Tracheal epithelial cell (primary cell): ENCODE measurements around the gene SERPINC1. TPM values are rescaled to one million over a fixed set of nuclear protein-coding genes. Genes with fewer than 3 reads are reported as not detected.

Experiments
- total RNA-seq: library from RNA; depleted of rRNA; stranded (reverse); fragments of >200 nt; gene quantifications from 2 replicates; pipeline ENCODE4 v1.2.1, GENCODE V29; 2014

Gene SERPINC1
- 0.24 TPM in 1 of 2 replicates, not detected in the other for total RNA-seq

DNA sequence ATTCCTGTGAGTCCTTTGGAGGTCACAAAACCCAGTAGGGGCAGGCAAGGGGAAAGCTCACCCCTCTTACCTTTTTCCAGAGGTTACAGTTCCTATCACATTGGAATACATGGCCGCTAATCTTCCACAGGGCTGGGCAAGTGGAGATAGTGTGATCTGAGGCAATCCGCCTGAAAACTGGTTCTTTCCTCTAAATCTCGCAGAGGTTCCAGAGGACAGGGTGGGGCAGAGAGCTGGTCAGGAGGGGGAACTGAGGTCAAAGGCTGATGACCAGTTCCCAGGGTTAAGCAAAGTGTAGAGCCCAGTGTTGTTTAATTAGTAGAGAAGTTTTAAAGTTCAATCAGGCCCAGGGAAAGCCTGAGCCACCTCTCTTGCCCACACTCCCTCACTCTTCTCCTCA is at the start of gene SERPINC1:
Gene SERPINC1 (minus strand): TSS at position 179 of the 400 bp plus-strand sequence. CDS start 68 bp downstream, at position 111.

DNA sequence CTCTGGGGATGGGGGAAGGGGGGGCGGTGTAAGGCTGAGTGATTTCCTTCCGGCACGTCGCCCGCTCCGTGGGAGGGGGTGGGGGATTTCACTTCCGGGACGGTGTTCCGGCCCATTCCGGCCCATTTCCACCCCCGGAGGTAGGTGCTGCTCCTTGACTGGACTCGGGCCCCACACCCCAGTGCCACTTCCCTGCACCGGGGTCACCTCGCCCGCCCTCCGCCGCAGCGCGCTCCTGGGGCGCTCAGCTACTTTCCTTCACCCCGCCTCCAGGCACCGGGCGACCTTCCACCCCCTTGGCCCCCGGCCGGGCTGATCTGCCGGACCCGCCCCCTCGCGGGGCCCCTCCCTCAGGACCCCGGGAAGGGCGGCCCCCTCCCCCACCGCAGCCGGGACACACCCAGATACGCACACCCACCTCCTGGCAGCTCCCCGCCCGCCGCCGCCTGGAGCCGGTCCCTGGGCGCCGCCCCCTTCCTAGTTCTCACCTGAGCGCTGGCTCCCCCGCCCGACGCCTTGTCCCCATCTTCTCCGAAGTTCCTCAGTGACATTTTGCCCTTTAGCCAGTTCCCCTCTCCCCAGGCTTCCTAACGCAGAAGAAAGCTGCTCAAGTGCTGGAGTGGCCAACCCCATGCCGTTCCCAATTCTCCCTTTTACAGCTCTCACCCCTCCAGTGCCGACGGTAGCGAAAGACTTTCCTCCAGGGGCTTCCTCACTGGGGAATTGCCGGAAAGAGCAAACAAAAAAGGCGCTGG is 48.7 kb downstream of the SERPINC1 start, which contains the start of gene ZBTB37:
Gene ZBTB37 (plus strand): TSS at position 115 of the 755 bp plus-strand sequence. CDS start 1,846 bp downstream, outside the sequence.

DNA sequence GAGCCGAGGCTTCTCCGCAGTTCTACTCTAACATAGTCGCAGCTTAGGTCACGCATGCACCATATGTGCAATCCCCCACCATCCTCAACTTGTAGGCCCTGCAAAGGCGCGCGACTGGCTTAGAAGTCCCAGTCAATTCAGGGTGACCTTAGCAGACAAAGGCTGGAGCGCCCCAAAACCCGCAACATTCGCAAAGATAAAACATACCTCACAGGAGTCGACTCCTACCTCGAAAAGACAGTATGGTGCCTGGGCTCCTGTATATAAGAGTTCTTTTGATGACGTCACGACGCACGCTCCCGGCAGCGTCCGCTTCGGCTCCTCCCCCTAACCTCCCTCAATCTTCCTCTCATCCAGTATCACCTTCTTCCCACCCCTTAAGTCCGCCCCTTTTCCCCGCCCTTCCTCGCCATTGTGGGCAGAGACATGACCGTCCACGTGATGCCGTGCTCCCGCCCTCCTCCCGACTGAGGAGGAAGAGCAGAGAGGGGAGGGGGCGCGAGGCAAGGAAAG is 49.3 kb downstream of the SERPINC1 start, which contains the start of gene GAS5:
Gene GAS5 (minus strand): TSS at position 237 of the 513 bp plus-strand sequence.

Other genes with a start within 250 kb of the SERPINC1 start
- gene ANKRD45, start 247.5 kb downstream of the SERPINC1 start, total RNA-seq = 0.24 and 0.64 TPM in 2 replicates
- 20.2 and 31.3 TPM in 2 replicates for gene KLHL20, start 202.3 kb downstream of the SERPINC1 start, total RNA-seq
- 20.0 and 20.5 TPM in 2 replicates for gene DARS2, start 92.7 kb downstream of the SERPINC1 start, total RNA-seq
- 5.3 and 7.5 TPM in 2 replicates for gene CENPL, start 92.4 kb downstream of the SERPINC1 start, total RNA-seq
- 501 and 2,372 TPM in 2 replicates for gene GAS5, start 49.3 kb downstream of the SERPINC1 start, total RNA-seq
- 2.9 and 3.4 TPM in 2 replicates for gene ZBTB37, start 48.9 kb downstream of the SERPINC1 start, total RNA-seq
- gene RC3H1, start 105.0 kb upstream of the SERPINC1 start, total RNA-seq = 8.5 and 13.3 TPM in 2 replicates
- gene RABGAP1L, start 242.2 kb upstream of the SERPINC1 start, total RNA-seq = 31.1 and 53.1 TPM in 2 replicates